A549 (cell line): ENCODE measurements around the gene DGLUCY.

Source experiments
- EP300 ChIP-seq, 2 experiments: fragments of >200 bp; sonication (Bioruptor Twin); formaldehyde crosslinking; IDR thresholded peaks; 2 replicates in 1 of 2; 3 replicates in 1 of 2; pipeline ENCODE4 v1.6.1; 2016 to 2017
- POLR2AphosphoS2 ChIP-seq: conservative IDR thresholded peaks from 2 replicates; pipeline ENCODE4 v1.6.1; 2012; ENCODE audit warnings: low read length, improper control_type of control experiment, inconsistent platforms
- ZNF302 ChIP-seq: fragments of 250-450 bp; sonication (Bioruptor Pico); IDR thresholded peaks from 2 replicates; pipeline ENCODE4 v1.9.0; 2021; ENCODE audit warnings: inconsistent platforms, mild to moderate bottlenecking, moderate library complexity
- TF ChIP-seq, protein P1 (sequence below): IDR thresholded peaks from 2 replicates; pipeline ENCODE4 v1.6.1; 2012; ENCODE audit warnings: low read depth, borderline replicate concordance
- TF ChIP-seq, protein P2 (sequence below): fragments of >200 bp; sonication (Bioruptor Twin); formaldehyde crosslinking; IDR thresholded peaks from 3 replicates; pipeline ENCODE4 v1.6.1; 2016
- TF ChIP-seq, protein P3 (sequence below): IDR thresholded peaks from 2 replicates; pipeline ENCODE4 v1.6.1; 2012
- TF ChIP-seq, protein P4 (sequence below): fragments of 150-350 bp; IDR thresholded peaks from 2 replicates; pipeline ENCODE4 v1.6.1; 2014; ENCODE audit warnings: low read depth, mild to moderate bottlenecking, low read length

DNA sequence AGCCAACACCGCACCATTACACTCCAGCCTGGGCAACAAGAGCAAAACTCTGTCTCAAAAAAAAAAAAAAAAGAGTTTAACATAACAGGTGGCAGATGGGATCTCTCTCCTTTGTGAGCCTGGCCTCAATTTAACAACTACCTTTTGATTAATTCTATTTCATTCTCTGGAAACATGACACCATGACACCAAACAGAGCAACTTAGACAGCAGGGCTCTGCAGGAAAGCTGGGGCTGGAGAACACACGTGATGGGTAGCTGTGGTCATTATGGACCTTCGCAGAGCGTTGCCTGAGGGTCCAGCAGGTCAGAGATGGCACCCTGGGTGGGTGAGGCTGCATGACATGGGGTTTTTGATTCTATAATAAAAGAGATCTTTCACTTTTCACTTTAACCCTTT is 1.7 kb upstream of the DGLUCY start:
- TF ChIP-seq, protein P1, sequence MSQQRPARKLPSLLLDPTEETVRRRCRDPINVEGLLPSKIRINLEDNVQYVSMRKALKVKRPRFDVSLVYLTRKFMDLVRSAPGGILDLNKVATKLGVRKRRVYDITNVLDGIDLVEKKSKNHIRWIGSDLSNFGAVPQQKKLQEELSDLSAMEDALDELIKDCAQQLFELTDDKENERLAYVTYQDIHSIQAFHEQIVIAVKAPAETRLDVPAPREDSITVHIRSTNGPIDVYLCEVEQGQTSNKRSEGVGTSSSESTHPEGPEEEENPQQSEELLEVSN, result no peak
- TF ChIP-seq, protein P2, sequence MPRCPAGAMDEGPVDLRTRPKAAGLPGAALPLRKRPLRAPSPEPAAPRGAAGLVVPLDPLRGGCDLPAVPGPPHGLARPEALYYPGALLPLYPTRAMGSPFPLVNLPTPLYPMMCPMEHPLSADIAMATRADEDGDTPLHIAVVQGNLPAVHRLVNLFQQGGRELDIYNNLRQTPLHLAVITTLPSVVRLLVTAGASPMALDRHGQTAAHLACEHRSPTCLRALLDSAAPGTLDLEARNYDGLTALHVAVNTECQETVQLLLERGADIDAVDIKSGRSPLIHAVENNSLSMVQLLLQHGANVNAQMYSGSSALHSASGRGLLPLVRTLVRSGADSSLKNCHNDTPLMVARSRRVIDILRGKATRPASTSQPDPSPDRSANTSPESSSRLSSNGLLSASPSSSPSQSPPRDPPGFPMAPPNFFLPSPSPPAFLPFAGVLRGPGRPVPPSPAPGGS, result no peak
- TF ChIP-seq, protein P3, sequence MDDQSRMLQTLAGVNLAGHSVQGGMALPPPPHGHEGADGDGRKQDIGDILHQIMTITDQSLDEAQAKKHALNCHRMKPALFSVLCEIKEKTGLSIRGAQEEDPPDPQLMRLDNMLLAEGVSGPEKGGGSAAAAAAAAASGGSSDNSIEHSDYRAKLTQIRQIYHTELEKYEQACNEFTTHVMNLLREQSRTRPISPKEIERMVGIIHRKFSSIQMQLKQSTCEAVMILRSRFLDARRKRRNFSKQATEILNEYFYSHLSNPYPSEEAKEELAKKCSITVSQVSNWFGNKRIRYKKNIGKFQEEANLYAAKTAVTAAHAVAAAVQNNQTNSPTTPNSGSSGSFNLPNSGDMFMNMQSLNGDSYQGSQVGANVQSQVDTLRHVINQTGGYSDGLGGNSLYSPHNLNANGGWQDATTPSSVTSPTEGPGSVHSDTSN, result no peak
- no peak for TF ChIP-seq ZNF302 (CRISPR knock-in tag)
- TF ChIP-seq POLR2AphosphoS2, result no peak
- TF ChIP-seq, protein P4, sequence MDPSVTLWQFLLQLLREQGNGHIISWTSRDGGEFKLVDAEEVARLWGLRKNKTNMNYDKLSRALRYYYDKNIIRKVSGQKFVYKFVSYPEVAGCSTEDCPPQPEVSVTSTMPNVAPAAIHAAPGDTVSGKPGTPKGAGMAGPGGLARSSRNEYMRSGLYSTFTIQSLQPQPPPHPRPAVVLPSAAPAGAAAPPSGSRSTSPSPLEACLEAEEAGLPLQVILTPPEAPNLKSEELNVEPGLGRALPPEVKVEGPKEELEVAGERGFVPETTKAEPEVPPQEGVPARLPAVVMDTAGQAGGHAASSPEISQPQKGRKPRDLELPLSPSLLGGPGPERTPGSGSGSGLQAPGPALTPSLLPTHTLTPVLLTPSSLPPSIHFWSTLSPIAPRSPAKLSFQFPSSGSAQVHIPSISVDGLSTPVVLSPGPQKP, result no peak
- TF ChIP-seq EP300 (IDR thresholded peaks at IDR 0.05), result no peak
